Hematopoietic multipotent progenitor cell treated with erythropoietin and hydrocortisone succinate and interleukin-3 and kit ligand, for 4 days (in vitro differentiated cells): ENCODE measurements around the gene BSND.
"Not testable (repeated sequence)": the region's sequence is repeated elsewhere in the genome, so short reads cannot be mapped to it uniquely, and the experiment has no call there.

ENCODE experiments used
- DNase-seq: peaks from one replicate; pipeline ENCODE4 v3.0.0-alpha.2; 2015

BSND gene

DNA sequence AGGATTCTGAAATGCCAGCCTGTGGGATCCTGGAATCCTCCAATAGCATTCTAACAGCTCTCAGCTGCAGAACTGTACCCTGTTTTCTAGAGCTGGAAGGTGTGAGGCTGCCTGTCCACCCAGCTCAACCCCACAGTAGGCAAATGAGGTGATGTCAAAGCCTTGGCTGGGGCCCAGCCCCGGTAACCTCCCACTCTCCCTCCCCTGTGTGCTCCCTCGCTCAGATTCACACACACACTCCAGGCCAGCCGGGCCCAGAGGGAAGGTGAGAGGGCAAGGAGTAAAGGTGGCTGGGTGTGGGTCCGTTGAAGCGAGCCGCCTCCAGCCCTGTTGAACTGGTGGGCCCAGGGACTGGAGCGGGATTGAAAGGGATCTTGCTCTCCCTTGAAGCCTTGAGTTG, at the start of gene BSND:
TSS of gene BSND (plus strand) at position 257 of the 400 bp plus-strand sequence. CDS start 254 bp downstream, outside the sequence.
- no peak for DNase-seq

DNA sequence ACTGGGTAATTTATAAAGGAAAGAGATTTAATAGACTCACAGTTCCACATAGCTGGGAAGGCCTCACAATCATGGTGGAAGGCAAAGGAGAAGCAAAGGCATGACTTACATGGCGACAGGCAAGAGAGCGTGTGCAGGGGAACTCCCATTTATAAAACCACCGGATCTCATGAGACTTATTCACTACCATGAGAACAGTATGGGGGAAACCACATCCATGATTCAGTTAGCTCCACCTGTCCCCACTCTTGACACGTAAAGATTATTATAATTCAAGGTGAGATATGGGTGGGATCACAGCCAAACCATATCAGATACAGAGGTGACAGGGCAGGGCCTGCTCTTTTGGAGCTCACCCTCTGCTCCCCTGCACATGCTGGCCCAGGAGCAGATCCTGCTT, 49.7 kb upstream of the BSND start:
- no peak for DNase-seq

DNA sequence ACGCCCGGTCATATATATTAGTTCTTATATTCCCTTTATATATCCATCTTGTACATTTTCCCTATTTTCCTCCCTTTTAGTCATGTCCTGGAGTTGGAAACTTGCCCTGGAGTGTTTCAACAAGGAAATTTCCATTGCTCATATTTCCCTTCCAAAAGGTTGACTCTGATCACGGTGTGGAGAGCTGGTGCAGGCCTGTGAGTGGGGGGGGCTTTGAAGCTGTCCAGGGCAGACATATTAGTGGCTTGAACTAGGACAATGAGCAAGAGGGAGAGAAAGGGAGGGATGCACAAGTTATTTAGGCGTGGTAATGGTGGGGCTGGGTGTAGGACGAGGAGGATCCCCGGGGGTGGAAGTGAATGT, 48.7 kb upstream of the BSND start:
- DNase-seq, result no peak

DNA sequence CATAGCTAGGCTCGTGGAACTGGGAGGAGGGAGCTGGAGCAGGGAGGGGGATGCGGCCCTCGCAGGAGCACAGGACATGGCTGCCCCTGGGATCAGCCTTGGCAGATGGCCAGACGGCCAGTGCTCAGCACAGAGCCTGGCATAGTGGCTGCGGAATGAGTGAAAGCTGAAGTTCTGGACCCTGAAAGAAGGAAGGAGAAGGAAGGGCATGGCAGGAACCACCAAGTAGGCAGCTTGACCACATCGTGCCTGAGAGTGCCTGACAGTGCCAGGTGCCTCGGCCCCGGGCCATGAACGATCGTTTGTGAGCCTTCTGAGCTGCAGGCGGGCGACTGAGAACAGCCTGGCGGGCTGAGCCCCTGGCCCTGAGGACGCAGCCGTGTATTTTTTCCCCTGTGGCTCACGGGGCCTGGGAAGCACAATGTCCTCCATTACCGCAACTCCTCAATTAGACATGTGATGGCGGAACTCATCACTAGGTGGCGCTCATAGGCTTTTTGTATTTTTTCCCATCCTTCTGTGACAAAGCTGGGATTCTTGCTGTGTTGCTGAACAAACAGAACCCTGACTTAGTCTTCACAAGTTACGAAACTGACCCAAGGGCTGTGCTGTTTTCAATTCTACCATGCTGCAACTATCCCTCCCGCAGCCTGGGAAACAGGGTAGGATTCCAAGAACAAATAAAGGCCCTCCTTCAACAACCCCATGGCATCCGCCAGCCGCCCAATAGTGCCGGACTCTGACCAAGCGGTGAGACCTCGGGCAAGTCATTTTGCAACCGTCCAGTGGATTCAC, 48.2 kb upstream of the BSND start:
- DNase-seq, result peak; percentile 81

DNA sequence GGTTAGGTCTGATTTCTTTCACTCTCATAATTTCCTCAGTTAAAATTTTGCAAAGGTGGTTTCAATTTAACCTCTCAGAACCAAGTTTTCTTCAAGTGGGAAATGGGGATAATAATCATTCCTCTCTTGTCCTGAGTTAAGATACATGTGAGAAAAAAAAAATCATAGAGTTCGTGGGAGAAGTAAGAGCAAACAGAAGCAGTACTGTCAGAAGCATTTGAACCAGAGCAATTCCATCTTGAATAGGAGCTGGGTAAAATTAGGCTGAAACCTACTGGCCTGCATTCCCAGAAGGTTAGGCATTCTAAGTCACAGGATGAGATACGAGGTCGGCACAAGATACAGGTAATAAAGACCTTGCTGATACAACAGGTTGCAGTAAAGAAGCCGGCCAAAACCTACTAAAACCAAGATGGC, 46.9 kb upstream of the BSND start:
- no peak for DNase-seq

DNA sequence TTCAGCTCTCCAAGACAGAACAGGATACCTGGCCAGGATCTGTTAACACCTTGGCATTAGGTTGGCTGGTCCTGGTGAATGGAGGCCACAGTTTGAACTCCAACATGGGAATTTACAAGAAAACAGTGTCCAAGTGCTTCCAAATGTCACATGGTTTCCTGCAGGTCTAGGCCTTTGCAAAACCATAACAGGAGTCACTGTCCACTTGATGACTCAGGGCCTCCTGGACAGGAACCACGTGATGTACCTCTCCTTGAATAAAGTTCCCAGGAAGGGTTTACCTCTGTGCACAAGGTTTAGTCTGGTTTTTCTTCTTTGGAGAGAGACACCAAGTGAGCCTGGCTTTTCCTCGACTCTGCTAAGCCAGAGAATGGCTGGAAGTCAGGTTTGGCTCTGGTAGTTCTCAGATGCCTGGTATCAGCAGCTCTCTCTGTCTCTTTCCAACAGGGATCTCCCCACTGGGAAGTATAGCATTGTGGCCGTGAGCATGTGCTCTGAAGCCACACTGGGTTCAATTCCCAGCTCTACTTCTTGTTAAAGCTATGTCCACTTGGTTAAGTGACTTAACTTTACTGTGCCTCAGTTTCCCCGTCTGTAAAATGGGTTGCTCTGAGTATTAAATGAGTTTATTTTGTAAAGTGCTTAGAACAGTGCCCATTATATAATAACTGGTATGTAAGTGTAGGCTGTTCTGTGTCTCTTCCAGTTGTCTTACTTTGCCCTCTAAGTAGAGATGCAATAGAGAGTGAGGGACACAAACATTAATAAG, 45.6 kb upstream of the BSND start:
- DNase-seq, result no peak

DNA sequence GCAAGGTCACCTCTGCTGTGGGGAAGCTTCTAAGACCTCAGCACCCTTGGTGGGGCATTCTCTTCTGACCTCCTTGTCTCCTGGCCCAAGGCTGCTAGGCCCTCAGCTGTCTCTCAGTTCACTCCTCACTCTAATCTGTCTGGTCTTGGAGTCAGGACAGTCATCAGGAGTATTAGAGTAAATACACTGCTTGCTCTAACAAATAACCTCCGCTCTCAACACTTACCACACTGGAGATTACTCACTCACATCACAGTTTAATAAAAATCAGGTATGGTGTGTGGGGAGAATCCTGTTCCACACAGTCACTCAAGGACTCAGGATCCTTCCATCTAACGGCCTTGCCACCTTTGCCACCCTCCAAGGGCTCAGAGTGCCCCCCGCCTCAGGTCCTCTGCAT, 44.9 kb upstream of the BSND start:
- no peak for DNase-seq

DNA sequence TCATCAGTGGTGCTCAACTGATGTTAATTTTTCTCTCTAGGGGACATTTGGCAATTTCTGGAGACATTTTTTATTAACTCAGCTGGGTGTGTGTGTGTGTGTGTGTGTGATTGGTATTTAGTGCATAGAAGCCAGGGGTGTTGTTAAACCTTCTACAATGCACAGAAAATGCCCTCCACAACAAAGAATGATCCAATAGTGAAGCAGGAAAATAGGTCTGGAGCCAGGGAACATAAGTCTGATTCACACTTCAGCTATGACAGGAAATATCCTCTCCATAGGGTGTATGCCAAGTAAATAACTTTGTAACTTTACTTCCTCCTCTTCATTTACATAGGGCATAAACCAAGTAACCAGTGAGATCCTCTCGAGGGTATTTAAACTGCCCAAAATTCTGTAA, 43.4 kb upstream of the BSND start:
- DNase-seq, result no peak

DNA sequence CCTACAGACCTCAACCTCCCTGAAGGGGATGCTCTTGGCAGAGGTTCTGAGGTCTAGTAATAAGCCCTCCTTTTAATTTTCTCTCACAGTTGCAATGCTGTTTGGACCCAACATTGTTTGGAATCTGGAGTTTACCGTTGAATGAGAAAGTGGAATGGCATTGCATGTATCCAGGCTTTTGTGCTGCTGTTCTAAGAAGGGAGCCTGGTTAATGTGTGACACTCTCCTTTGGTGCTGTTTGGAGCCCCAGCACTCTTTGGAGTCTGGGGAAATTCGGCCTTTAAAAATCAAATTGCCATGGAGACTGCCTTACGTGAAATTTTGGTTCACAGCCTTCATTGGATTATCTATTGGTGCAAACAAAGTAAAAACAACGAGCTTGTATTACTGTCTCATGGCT, 42.0 kb upstream of the BSND start:
- DNase-seq, result no peak

DNA sequence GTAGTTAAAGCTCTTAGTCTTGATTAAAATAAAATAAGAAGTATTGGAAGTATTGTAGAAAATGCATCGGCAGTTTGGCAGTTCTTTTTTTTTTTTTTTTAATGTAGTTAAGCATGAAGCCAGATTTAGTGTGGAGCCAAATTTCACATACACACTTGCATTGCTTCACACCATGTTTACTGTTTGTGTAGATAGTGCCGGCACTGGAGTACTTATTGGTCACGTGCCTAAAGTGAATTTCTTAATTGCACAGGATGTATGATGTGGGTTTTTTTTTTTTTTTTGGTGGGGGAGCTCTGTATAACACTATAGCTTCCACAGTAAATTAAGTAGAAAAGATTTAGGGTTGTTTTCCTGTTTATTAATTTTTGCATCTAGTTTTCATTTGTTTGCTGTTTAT, 39.5 kb upstream of the BSND start:
- no peak for DNase-seq

DNA sequence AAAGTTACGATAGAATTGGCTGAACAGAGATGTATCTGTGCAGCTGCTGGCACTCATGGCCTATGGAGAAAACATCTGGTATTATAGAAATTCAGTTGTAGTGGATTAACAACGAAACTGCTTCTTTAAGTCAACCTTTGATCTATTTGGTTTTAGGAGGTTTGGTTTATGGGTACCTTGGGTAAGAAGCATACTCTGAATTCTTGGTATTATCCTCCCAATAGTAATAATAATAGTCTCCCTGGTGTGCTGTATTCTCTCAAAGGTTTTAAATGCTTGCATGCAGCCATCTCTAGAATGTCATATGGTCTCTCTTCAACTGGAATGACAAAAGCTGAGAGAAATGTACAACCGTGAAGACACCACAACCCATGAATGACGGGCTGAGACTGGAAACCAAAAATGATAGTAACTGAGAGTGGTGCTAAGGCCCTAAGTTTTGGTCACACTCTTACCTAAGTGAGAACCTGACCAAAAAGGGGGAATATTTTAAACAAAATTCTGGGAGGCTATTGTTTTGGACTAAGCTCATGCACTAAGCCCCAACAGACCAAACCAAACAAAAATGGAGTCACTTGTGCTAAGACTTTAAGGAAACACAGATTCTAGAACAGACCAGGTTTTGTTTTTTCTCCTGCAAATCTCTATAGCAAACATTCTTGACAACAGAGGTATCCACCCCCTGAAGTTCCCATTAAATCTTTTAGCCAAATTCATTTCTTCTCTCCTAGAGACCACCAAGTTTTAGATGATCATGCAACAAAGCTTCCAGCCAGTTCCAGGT, 35.9 kb upstream of the BSND start:
- DNase-seq, result no peak

DNA sequence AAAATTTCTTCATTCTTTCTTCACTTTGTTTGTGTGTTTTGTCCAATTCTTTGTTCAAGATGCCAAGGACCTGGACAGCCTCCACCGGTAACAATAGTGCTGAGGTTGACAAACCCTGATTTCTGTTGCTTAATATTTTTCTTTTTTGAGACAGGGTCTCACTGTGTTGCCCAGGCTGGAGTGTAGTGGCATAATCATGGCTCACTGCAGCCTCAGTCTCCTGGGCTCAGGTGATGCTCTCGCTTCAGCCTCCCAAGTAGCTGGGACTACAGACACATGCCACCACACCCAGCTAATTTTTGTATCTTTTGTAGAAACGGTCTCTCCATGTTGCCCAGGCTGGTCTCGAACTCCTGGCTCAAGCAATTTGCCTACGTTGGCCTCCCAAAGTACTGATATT, 34.9 kb upstream of the BSND start:
- not testable (repeated sequence) for DNase-seq

DNA sequence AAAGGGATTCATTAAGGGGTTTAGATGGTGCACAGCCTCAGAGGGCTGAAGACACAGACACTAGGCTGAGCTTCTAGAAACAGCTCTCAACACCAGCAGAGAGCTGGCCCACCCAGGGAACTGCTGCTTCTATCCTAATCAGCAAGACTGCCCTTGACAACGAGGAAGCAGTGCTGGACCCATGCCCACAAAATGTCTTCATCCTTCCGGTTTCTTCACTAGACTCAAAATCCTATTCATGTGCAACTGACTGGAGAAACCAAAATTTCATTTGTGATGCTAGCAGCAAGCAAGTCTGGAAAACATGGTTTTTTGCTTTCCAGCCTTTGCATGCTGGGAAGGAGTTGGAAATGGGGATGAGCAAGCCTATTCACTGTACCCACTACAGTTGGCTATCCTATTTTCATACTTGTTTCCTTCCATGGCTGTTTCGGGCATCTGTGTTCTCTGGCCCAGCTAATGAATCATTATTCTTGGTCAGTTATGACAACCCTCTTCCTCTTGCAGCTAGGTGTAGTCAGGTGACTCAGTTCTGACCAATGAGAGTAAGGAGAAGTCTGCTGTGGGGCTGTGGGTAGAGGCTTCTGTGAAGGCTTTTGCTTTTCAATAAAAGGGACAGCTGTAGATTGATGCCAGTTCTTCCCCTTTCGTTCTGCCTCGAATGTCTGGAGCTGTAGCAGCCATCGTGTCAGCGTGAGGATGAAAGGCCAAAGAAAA, 33.0 kb upstream of the BSND start:
- peak; percentile 89 for DNase-seq

DNA sequence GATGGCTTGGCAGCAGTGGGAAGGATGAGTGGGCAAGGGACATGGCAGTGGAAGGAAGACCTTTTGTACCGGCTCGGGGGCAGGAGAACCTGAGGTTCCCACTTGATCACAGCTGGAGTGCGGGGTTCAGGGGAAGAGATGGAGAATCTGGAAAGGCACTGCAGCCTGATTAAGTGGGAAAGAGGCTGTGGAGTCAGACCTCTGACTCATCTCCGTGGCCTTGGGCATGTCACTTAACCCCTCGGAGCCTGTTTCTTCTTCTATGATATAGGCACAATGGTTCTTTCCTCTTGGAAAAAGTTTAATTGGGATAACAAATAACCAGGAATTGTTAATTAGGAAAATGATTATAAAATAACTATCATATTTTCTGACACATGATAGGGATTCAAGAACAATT, 31.4 kb upstream of the BSND start:
- DNase-seq, result no peak

DNA sequence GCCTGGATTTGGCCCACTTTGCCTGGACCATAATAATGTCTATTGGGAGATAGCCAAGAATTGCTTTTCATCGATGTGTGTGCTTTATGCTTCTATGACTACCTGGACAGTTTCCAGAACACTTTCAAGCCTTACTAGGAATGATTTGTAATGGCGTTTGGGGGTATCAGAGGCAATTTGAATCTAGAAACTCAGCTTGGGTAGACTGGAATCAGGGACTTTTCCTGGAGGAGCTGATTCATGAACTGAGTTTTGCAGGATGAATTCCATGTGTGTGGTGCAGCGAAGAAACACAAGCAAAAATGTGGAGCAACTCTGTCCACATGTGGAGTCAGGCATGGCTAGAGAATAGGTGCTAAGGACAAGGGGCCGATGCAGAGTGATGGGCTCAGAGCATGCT, 30.2 kb upstream of the BSND start:
- DNase-seq, result no peak

DNA sequence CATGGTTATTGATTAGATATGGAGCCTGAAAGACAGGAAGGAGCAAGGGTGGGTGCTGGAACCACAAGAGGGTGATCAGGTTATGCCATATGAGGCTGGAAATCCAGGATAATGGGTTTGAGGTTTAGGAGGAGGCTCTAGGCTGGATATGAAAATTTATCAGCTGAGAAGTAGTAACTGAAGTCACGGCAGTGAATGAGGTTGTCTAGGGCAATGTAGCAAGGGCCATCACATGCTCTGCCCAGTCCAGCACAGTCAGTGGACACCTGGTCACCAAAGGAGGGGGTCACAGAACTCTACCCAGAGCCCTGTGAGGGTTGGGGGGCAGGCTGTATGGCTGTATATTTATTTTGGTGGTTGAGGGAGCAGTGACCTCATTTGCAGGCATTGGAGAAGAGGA, 28.9 kb upstream of the BSND start:
- no peak for DNase-seq

DNA sequence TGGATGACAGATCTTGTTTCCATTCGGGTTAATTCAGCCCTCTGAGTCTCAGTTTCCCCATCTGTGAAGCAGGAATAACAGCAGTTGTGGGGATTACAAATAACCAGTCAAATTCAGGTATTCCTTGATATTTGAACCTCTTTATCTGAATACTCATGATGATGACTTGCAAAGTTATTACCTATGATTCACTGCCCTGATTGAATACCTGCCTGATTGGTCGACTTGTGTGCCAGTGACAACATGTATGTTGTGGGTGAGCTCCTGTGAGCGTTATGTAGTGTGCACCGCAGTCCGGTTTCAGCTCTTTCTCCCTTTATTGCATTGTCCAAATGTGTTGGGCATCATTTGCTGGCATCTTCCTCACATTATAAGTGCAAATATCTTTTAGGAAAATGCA, 27.8 kb upstream of the BSND start:
- no peak for DNase-seq

DNA sequence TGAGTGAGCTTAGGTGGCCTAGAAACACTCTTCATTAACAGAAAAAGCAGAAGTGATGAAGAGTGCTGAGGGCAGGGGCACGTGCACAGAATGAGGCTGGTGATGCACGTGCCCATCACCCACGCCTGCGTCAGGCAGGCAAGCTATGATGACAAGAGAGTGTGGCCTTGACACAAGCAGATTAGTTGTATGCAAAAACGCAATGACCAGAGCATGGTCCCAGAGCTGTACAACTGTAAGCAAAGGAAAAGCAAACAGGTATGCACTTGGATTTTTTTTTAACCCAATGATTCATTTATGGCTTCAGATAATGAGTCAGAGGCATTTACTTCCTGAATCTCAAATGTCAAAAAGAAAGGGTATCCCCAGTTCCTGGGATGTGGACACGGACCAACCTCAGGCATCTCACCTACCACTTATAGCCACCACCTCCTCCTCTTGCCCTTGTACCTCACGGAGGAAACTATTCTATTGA, 27.4 kb upstream of the BSND start:
- DNase-seq, result no peak

DNA sequence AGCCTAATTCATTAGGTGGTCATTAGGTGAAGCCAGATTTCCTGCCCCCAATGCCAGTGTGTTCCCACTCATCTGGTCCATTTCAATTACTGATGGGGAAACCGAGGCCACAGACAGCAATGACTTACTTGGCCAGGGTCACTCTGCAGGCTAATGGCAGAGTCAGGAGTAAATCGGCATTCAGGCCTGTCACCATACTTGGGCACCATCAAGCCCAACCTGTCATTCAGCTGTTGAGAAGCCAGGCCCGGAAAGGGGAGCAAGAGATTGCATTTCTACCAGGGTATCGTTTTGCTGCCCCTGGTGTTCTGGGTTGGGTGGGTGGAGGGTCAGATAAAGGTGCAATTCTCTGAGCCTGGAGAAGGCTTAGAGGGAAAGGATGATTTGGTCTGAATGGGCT, 26.3 kb upstream of the BSND start:
- DNase-seq, result no peak

DNA sequence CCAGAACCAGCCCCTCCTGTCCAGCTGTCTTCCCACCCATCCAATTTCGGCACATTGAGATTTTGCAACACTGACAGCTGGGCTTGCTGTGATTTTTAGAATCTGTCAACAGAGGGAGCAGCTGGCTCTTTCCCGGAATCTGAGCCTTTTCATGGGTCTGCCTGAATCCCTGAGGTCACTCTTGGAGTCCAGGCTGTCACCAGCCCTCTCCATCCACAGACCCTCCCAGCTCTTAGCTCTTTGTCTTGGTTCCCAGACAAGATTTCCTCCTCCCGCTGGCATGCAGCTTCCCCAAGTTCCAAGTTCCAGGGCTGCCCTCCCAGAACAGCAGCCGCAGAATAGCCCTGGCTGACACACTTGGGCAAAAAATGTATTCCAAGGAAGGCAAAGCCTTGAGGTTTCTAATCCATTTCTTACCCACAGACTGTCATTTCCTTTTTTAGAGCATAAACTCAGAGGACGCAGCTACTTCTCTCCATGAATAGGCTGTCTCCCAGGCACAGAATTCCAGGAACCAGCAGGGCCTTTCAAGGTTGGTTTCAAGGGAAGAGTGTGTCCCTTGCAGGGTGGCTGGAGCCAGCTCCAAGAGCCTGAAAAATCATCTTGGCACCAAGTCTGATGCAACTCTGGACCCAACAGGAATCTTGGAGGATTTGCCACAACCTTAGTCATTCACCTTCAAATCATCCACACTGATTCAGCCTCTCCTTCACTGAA, 25.4 kb upstream of the BSND start:
- no peak for DNase-seq

DNA sequence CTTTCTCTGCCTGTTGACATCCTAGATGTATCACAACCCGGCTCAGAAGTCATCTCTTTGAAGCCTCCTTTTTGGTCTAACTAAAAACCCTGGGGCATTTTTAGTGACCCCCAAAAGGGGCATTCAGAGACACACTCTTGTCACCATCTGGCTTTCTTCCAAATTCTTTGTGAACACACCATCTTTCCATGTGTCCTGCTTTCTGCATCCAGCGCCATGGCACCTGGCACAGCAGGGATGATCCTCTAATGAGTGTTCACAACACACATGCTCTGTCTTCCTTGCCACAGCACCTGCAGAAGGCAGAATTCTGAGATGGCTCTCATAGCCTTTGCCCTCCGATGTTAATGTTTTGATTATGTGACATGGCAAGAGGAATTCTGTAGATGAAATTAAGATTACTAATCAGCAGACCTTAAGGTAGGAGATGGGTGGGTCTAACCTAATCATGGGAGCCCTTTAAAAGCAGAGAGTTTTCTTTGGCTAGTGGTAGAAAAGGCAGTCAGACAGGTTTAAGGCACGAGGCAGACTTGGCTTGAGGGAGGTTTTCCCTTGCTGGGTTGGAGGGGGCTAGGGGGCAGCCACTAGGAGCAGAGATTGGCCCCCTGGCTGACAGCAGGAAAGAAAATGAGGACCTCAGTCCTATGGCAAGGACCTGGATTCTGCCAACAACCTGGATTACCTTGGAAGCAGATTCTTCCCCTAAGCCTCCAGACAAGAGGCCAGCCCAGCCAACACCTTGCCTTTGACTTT, 23.2 kb upstream of the BSND start:
- DNase-seq, result no peak

DNA sequence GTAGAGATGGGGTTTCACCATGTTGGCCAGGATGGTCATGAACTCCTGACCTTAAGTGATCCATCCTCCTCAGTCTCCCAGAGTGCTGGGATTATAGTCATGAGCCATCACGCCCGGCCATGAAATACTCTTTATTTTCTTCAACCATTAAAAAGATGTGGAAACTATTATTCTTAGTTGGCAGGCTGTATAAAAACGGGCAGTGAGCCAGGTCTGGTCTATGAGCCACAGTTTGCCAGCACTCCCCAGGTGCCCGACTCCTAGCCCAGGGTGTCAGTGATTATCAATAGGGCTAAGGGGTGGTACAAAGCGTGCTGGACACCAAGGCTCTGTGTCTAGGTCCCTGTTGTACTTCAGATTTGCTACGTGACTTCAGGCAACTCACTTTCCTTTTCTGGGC, 22.0 kb upstream of the BSND start:
- no peak for DNase-seq
